DND-41 (cell line): ENCODE results near the gene ATP1B3.

Experiments used
- EZH2 ChIP-seq: IDR thresholded peaks from 3 replicates; pipeline ENCODE4 v1.6.1; 2012; ENCODE audit warnings: borderline replicate concordance, low read depth, mild to moderate bottlenecking, moderate library complexity, low read length, inconsistent platforms; ENCODE audit not compliant: severe bottlenecking
- TF ChIP-seq, protein P1 (sequence below): IDR thresholded peaks from 2 replicates; pipeline ENCODE4 v1.5.1; 2012; ENCODE audit warnings: borderline replicate concordance, low read length, moderate library complexity, mild to moderate bottlenecking; ENCODE audit not compliant: poor library complexity, severe bottlenecking; ENCODE audit errors: extremely low read depth

DNA sequence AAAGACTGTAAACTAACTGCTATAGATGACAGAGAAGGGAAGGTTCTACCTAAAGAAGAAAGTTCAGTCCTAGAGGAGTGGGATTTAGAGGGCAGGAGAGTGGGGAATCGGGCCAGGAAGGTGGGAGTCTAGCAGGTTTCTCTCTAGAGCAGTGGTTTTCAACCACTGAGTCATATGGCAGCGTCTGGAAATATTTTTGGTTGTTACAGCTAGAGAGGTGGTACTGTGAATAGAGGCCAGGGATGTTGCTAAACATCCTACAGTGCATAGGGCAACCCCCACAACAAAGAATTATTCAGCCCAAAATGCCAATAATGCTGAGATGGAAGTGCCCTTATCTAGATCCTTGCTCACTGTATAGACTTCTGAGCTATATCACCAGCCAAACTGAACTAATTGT is 28.7 kb downstream of the ATP1B3 start:
- TF ChIP-seq, protein P1, sequence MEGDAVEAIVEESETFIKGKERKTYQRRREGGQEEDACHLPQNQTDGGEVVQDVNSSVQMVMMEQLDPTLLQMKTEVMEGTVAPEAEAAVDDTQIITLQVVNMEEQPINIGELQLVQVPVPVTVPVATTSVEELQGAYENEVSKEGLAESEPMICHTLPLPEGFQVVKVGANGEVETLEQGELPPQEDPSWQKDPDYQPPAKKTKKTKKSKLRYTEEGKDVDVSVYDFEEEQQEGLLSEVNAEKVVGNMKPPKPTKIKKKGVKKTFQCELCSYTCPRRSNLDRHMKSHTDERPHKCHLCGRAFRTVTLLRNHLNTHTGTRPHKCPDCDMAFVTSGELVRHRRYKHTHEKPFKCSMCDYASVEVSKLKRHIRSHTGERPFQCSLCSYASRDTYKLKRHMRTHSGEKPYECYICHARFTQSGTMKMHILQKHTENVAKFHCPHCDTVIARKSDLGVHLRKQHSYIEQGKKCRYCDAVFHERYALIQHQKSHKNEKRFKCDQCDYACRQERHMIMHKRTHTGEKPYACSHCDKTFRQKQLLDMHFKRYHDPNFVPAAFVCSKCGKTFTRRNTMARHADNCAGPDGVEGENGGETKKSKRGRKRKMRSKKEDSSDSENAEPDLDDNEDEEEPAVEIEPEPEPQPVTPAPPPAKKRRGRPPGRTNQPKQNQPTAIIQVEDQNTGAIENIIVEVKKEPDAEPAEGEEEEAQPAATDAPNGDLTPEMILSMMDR: no peak
- no peak for TF ChIP-seq EZH2
